Esophagus squamous epithelium (tissue), 4 donors: ENCODE results near the gene HADHA.

Source experiments
- POLR2A ChIP-seq, 4 donors: fragments of 450-650 bp; IDR thresholded peaks; one replicate each; pipeline ENCODE4 v1.6.1; 2017; ENCODE audit warnings: antibody characterized with exemption in 4 of 4, mild to moderate bottlenecking in 4 of 4, moderate library complexity in 3 of 4
- TF ChIP-seq, protein P1 (sequence below), 6 experiments: fragments of 450-650 bp in 4 of 6; fragments of 200-600 bp in 2 of 6; sonication (generic) in 2 of 6; IDR thresholded peaks; one replicate each; pipeline ENCODE4 v1.5.1; 2016 to 2019; ENCODE audit warnings: antibody characterized with exemption in 6 of 6, mild to moderate bottlenecking in 4 of 6, moderate library complexity in 4 of 6

DNA sequence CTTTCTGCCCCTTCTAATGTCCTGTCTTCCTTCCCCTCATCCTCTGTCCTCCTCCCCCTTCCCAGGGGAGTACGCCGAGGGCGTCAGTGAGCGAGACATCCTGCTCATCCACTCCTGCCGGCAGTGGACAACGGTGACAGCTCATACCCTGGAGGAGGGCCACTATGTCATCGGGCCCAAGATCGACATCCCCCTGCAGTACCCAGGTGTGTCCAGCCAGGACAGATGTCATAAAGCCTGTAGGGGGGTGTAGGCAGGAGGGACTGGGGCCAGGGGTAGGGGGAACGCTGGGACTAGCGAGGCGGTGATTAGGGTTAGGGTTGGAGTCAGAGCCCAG lies 68.2 kb downstream of the HADHA start:
- TF ChIP-seq, protein P1, sequence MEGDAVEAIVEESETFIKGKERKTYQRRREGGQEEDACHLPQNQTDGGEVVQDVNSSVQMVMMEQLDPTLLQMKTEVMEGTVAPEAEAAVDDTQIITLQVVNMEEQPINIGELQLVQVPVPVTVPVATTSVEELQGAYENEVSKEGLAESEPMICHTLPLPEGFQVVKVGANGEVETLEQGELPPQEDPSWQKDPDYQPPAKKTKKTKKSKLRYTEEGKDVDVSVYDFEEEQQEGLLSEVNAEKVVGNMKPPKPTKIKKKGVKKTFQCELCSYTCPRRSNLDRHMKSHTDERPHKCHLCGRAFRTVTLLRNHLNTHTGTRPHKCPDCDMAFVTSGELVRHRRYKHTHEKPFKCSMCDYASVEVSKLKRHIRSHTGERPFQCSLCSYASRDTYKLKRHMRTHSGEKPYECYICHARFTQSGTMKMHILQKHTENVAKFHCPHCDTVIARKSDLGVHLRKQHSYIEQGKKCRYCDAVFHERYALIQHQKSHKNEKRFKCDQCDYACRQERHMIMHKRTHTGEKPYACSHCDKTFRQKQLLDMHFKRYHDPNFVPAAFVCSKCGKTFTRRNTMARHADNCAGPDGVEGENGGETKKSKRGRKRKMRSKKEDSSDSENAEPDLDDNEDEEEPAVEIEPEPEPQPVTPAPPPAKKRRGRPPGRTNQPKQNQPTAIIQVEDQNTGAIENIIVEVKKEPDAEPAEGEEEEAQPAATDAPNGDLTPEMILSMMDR (IDR thresholded peaks at IDR 0.05): no peak
- no peak for TF ChIP-seq POLR2A (IDR thresholded peaks at IDR 0.05)
